HG03097 (cell line): ENCODE results near the gene VPS13C.

ENCODE experiments used
- ATAC-seq: cut with Tn5 transposase; IDR thresholded peaks from one replicate; pipeline ENCODE4 v1.9.1; 2021; ENCODE audit not compliant: unreplicated experiment, low FRiP score

VPS13C gene

DNA sequence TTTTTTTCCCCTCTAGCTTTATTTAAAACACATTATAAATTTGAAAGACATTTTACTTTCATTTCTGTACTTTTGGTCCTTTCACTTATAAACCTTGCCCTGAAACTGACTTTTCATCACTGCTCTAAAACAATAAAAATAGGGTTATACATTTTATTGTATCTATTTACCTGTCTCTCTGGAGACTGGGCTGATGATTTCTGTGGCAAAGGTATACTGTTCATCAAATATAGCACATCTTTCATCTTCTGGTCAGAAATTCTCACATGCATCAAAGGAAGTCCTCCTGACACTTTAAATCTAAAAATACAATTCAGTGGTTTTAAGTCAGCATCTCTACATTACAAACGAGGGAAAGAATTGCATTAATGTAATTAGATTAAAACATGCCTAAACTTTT lies 86.1 kb downstream of the VPS13C start:
- ATAC-seq: no peak

DNA sequence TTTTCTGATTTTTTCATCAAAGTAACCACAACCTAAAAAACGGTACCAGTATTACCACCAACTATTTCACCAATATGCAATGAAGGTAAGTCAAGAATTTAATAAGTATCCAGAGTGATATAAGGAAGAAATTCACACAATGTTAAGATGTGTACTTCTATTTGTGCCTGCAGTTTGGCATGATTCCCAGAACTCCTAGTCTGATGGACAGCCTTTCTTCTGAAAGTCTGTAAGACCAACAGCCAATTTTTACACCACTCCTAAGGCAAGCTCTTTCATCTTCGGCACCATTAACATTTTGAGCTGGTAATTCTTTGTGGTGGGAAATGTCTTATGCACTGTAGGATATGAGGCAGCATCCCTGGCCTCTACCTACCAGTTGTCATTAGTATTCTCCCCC lies 108.3 kb downstream of the VPS13C start:
- ATAC-seq: no peak

GRCh38 chr15:61946778-61947177 lies 113.5 kb downstream of the VPS13C start:
- no peak for ATAC-seq

- no peak for ATAC-seq
Observed at GRCh38 chr15:61943992-61944391, 116.3 kb downstream of the VPS13C start.

- no peak for ATAC-seq
Observed at GRCh38 chr15:61938249-61938648, 122.0 kb downstream of the VPS13C start.

GRCh38 chr15:61936528-61937195 lies 123.6 kb downstream of the VPS13C start:
- no peak for ATAC-seq

- ATAC-seq: no peak
Observed at GRCh38 chr15:61935493-61935892, 124.8 kb downstream of the VPS13C start.

DNA sequence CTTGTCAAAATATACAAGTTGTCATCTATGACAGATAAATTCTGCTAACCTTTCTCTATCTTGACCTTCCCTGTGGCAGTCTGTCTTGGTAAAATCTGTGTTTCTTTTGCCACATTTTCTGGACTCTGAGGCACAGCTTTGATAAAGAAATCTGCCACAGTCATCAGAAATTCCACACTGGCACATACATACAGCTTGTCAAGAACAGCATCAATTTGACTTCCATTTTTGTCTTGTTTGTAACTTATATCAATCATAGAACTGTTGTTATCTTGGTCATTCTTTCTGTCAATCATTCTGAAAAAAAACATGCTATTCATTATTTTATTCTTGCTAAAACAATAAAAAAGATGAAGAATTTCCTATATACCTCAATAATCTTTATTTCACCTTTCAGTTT lies 130.8 kb downstream of the VPS13C start:
- no peak for ATAC-seq

DNA sequence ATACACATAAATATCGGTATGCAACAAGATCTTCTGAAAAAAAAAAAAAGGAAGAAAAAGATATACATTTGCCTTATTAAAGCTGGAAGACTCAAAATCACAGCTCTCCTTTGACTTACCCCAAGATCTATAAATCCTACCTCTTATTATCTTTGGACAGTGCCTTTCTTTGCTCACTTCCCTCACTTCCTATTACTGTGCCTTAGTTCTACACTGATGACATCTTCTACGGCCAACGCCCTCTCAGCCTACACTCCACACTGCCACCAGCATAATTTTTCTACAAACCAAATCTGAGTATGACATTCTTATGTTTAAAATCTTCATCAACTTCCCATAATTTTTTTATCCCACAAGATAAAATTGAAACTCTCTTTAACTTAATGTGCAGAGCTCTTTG lies 137.1 kb downstream of the VPS13C start:
- ATAC-seq: no peak

GRCh38 chr15:61921093-61921492 lies 139.2 kb downstream of the VPS13C start:
- ATAC-seq: no peak

GRCh38 chr15:61917457-61917856 lies 142.8 kb downstream of the VPS13C start:
- no peak for ATAC-seq

- ATAC-seq: no peak
Observed at GRCh38 chr15:61916104-61916503, 144.1 kb downstream of the VPS13C start.

GRCh38 chr15:61915640-61916039 lies 144.6 kb downstream of the VPS13C start:
- ATAC-seq: no peak

- no peak for ATAC-seq
Observed at GRCh38 chr15:61910839-61911369, 149.3 kb downstream of the VPS13C start.

DNA sequence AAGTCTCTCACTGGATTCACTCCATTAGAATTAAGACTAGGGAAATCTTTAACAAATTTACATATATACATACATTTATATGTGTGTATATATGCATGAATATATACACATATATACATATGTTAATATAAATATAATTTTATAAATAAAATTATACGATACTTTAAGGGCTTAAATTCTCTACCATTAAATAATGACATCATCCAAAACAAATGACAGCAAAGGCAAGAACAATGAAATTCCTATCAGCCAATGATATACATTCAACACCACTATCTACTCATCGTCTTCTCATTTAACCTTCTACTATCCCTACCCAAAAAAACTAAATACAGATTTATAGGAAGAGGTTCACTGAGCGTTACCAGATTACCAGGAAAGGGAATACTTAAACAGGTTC lies 152.0 kb downstream of the VPS13C start:
- no peak for ATAC-seq

DNA sequence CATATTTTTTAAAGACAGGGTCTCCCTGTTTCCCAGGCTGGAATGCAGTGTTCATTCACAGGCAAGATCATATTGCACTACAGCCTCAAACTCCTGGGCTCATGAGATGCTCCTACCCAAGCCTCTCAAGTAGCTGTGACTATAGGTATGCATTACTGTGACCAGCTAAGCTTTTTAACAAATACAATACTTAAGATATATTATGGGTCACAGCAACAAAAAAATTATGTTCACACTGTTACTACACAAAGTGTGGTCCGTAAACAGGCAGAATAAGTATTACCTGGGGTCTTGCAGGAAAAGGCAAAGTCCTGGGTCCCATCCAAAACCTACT lies 152.5 kb downstream of the VPS13C start:
- no peak for ATAC-seq

- ATAC-seq: no peak
Observed at GRCh38 chr15:61906961-61907752, 153.1 kb downstream of the VPS13C start.

- no peak for ATAC-seq
Observed at GRCh38 chr15:61893146-61893545, 167.1 kb downstream of the VPS13C start.

- no peak for ATAC-seq
Observed at GRCh38 chr15:61892140-61892539, 168.1 kb downstream of the VPS13C start.

- ATAC-seq: no peak
Observed at GRCh38 chr15:61890106-61890505, 170.1 kb downstream of the VPS13C start.

- ATAC-seq: no peak
Observed at GRCh38 chr15:61889706-61890105, 170.5 kb downstream of the VPS13C start.
